ENCODE data around the gene KCNJ6.
"Not testable (repeated sequence)": the region's sequence is repeated elsewhere in the genome, so short reads cannot be mapped to it uniquely, and the experiment has no call there.

Gene KCNJ6

DNA sequence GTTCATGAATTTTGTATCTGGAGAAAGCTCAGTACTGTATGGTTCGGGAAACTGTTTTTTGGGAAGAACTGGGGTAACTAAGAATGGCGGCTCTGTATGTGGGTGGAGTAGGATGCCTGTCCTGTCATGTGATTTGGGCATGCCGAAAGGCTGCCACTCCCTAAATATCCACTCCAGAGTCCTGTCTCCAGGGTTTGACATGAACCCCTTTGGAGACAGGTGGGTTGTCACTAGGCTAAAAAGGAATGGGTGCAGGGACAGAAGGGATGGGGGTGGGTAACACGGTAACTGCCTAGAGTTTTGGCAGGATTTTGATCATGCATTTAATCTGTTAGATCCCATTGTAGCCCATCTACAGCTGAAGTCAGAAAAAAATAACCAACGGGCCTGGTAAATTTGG, 150.1 kb downstream of the KCNJ6 start:
- no peak for DNase-seq

DNA sequence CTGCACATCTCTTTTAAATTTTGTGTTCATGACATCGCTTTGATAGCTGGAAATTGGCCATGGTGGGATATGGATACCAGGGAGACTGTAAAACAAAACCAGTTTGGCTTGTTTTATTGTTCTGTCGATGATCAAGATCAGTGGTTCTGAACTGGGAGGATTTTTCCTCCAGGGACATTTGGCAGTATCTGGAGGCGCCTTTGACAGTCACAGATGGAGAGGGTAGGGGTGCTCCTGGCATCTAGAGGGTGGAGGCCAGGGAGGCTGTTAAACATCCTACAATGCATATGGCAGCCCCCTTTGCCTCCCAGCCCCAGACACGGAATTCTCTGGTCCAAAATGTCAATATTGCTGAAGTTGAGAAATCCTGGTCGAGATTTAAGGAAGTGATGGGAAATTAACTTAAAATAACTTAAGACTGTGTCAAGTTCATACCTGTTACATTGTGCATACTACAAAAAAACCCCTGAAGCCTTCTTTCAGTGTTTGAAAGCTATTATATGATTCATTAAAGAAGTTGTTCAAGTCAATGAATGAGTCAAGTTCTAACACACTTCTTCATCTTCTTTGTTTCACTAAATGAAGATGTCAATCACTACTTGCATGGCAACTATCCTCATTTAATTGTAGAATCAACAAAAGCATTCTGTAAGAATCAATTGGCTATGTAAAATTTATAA, 150.9 kb downstream of the KCNJ6 start:
- no peak for DNase-seq

DNA sequence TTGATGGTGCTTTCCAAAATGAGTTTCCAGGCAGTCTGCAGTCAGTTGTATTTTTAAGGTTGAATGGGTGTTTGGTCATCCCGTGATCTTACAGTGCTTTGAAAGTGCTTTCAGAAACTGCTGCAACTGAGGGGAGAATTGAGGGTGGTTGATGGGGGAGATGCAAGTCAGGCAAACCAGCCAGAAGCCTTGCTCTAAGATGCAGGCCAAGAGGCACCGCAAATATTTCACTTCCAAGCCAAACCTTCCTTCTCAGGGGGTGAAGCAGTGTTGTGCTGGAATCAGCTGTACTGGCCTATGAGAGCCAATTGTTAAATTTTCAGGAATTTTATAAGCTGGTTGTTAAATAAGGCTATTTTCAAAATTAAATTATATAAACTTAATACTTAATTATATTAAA, 151.6 kb downstream of the KCNJ6 start:
- no peak for DNase-seq

- DNase-seq, result no peak
Measured at GRCh38 chr21:37763298-37763697, 153.0 kb downstream of the KCNJ6 start.

- no peak for DNase-seq
Measured at GRCh38 chr21:37762606-37763005, 153.7 kb downstream of the KCNJ6 start.

GRCh38 chr21:37761406-37761805, 154.9 kb downstream of the KCNJ6 start:
- not testable (repeated sequence) for DNase-seq

GRCh38 chr21:37759777-37760176, 156.5 kb downstream of the KCNJ6 start:
- no peak for DNase-seq

- no peak for DNase-seq
Measured at GRCh38 chr21:37758982-37759381, 157.3 kb downstream of the KCNJ6 start.

DNA sequence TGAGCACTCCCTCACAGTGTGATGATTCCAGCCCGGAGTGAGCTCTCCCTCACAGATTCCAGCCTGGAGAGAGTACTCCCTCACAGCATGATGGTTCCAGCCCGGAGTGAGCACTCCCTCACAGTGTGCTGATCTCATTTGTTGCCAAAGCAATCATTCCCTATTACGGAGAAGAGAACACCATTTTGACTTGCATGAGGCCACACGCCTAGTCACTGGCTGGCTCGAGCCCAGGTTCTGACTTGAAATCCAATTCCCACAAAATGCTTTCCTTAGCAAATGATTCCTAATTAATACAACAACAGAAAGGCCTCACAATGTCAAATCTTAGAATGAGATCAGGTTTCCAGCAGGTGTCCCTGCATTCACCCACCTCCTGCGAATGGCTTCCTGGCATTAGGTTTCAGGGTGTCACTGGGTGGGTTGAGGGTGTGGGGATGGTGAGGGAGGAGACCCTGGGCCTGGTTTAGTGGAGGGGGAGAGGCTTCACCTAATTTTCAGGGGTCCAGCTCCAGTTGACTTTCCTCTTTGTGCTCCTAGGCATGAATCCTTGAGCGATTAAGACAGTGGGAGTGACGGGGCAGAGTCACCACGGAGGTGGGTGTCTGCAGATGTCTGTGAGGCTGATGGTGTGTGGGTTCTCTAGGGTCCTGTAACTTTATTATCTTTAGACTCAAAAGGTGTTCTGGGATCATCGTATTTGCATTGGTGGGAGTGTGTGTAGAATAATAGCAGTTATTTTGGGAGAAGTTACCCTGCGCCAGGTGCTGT, 158.5 kb downstream of the KCNJ6 start:
- DNase-seq, result no peak

DNA sequence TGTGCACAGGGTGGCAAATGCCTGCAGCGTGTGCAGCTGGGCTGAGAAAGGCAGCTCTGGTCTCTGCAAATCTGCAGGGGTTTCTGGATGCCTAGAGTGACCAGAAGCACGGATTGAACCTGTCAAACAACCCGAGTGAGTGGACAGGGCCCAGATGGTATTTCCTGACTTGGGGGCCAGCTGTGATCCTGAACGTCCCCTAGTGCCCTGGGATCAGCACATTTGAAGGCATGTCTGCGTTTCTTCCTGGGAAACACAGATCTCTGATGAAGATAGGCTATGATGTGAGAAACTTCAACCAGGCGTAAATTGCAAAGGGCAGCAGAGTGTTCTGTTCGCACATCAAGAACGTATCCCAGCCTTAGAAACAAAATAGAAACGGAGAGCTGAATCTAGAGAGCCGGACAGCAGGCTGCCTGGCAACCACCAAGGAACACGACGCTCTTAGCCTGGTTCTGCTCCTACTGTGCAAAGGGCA, 163.1 kb downstream of the KCNJ6 start:
- no peak for DNase-seq

- no peak for DNase-seq
Measured at GRCh38 chr21:37751268-37751975, 164.8 kb downstream of the KCNJ6 start.

DNA sequence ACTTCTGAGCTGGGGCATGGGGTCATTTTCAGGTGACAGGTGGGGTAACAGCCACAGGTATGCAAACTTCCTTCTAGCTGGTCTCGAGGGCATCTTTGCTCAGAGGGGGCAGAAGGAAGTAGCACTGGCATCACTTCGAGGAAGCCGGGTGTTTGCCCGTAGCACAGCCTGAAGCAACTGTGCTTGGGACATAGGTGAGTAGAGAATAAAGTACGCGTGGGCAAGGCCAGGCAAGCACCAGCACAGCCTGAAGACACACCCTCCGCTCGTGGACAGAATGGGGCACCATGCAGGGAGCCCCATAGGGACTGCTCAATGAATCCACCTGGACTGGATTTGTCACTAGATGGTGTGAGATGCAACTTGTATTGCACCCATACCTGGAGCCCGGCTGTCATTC, 167.1 kb downstream of the KCNJ6 start:
- DNase-seq, result no peak

- DNase-seq, result no peak
Measured at GRCh38 chr21:37748351-37748750, 167.9 kb downstream of the KCNJ6 start.

DNA sequence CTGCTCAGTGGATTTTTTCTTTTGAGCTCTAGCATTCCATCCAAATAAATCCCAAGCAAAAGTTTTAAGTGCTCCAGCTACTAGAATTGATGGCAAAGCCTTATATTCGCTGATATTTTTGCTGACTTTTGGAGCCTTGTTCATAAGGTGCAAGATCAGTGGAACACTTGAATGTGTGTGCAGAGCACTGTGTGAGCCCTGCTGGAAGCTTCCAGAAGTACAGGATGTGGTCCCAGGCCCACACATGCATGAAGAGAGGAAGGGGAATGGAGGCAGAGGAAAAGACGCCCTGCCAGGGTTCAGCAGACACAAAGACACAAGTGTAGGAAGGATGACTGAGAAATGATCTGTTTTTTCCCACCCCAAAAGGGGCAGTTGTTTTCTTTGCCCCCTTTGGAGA, 169.4 kb downstream of the KCNJ6 start:
- no peak for DNase-seq

GRCh38 chr21:37744551-37744950, 171.7 kb downstream of the KCNJ6 start:
- no peak for DNase-seq

- DNase-seq, result no peak
Measured at GRCh38 chr21:37742532-37742931, 173.7 kb downstream of the KCNJ6 start.

GRCh38 chr21:37742115-37742514, 174.1 kb downstream of the KCNJ6 start:
- no peak for DNase-seq

- no peak for DNase-seq
Measured at GRCh38 chr21:37737996-37738395, 178.3 kb downstream of the KCNJ6 start.

- DNase-seq, result no peak
Measured at GRCh38 chr21:37737507-37737906, 178.8 kb downstream of the KCNJ6 start.

DNA sequence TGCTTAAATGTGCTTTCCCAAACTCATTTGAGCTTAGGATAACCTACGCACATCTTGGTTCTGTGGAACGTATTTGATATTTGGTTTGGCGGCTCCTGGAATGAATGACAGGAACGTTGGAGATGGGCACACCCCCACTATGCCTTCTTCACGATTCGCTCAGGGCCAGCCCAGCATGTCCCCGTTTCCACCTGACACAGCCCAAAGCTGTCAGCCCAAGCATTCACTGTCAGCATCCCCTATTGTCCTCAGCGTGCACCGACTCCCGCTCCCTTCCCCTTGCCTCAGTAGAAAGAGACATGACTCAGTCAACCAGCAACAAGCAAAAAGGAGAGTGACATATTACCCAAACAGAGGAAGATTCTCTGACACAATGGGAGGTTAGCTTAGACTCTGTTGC, 181.4 kb downstream of the KCNJ6 start:
- no peak for DNase-seq

GRCh38 chr21:37732927-37733326, 183.3 kb downstream of the KCNJ6 start:
- DNase-seq, result no peak

- no peak for DNase-seq
Measured at GRCh38 chr21:37724201-37724600, 192.1 kb downstream of the KCNJ6 start.

DNA sequence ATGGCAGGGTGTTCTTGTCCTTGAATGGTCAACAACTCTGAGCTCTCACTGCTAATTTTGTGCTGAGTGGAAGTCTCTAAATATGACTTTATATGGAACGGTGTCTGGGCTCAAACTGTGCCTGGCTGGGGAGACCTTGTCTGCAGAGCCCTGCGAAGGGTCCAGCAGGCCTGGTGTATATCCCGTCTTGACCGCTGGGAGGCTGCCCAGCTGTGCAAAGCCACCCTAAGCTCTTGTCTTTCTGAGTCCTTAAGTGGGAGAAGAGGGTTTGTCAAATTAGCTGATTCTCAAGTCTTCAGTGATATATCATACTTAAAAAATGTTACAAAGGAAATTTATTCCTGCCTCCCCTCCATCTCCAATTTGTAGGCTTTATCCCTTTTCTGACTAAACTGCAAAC, 198.7 kb downstream of the KCNJ6 start:
- DNase-seq, result no peak

DNA sequence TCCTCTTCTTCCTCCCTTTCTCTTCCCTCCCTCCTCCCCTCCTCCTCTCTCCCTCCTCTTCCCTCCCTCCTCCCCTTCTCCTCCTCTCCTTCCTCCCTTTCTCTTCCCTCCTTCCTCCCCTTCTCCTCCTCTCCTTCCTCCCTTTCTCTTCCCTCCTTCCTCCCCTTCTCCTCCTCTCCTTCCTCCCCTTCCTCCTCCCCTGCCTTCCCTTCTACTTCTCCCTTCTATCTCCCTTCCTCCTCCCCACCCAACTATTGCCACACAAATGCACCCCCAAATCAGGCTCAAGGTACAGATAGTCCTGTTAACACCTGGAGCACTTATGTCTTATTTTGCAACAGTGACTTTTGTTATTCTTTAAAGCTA, 203.7 kb downstream of the KCNJ6 start:
- not testable (repeated sequence) for DNase-seq

Data from T-helper 2 cell (primary cell).